CD4-positive, alpha-beta T cell treated with Interleukin-15 for 1 hour (primary cell): ENCODE results near the gene PRMT1.
A peak's percentile ranks its signal among the peaks of the same experiment; 100 is the strongest.

Experiments
- DNase-seq: peaks from one replicate; pipeline ENCODE4 v3.0.0-alpha.2; 2020

Gene PRMT1

GRCh38 chr19:49672131-49672919, 4.7 kb upstream of the PRMT1 start:
- peak; percentile 77 for DNase-seq

- no peak for DNase-seq
Measured at GRCh38 chr19:49676136-49676783, 811 bp upstream of the PRMT1 start.

GRCh38 chr19:49676784-49677230, 264 bp upstream of the PRMT1 start:
- DNase-seq: peak; percentile 100

- DNase-seq: peak; percentile 82
Measured at GRCh38 chr19:49677901-49678674, 1.0 kb downstream of the PRMT1 start.

- DNase-seq: no peak
Measured at GRCh38 chr19:49678985-49679770, 2.1 kb downstream of the PRMT1 start.

- no peak for DNase-seq
Measured at GRCh38 chr19:49679771-49680413, 2.8 kb downstream of the PRMT1 start.

GRCh38 chr19:49680421-49681351, 3.6 kb downstream of the PRMT1 start:
- DNase-seq: peak; percentile 91

- no peak for DNase-seq
Measured at GRCh38 chr19:49681830-49682229, 4.8 kb downstream of the PRMT1 start.

GRCh38 chr19:49682274-49682673, 5.2 kb downstream of the PRMT1 start:
- no peak for DNase-seq

- no peak for DNase-seq
Measured at GRCh38 chr19:49683814-49684250, 6.8 kb downstream of the PRMT1 start.

GRCh38 chr19:49684251-49684982, 7.3 kb downstream of the PRMT1 start:
- no peak for DNase-seq

- DNase-seq: no peak
Measured at GRCh38 chr19:49684983-49685553, 8.0 kb downstream of the PRMT1 start.

- DNase-seq: no peak
Measured at GRCh38 chr19:49685845-49686332, 8.8 kb downstream of the PRMT1 start.

GRCh38 chr19:49686503-49687088, 9.5 kb downstream of the PRMT1 start:
- DNase-seq: no peak

- DNase-seq: no peak
Measured at GRCh38 chr19:49687150-49687549, 10.1 kb downstream of the PRMT1 start.

- no peak for DNase-seq
Measured at GRCh38 chr19:49687566-49688316, 10.7 kb downstream of the PRMT1 start.

GRCh38 chr19:49688531-49689132, 11.6 kb downstream of the PRMT1 start:
- no peak for DNase-seq
